ENCODE data around the gene GJB3. TPM values are rescaled to one million over a fixed set of nuclear protein-coding genes. Genes with fewer than 3 reads are reported as not detected.

GJB3 gene
- total RNA-seq, 4 donors from 2014 or later: not detected

DNA sequence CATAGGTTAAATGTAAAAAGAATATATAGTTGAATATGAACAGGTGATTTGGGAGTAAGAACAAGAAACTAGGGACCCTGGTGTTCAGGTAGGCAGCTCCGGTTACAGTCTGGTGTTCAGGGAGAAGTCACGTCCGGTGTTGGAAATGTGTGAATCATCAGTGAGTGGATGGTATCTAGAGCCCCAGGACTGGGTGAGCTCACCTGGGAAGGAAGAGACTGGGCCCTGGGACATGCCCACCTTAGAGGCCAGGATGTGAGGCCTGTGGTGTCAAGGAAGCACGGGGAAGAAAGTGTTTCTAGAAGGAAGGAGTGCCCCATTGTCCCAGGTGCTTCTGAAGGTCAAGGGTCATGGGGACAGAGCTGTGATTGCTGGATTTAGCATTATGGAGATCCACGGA is 1.5 kb upstream of the GJB3 start:
- TF ChIP-seq, protein P1, sequence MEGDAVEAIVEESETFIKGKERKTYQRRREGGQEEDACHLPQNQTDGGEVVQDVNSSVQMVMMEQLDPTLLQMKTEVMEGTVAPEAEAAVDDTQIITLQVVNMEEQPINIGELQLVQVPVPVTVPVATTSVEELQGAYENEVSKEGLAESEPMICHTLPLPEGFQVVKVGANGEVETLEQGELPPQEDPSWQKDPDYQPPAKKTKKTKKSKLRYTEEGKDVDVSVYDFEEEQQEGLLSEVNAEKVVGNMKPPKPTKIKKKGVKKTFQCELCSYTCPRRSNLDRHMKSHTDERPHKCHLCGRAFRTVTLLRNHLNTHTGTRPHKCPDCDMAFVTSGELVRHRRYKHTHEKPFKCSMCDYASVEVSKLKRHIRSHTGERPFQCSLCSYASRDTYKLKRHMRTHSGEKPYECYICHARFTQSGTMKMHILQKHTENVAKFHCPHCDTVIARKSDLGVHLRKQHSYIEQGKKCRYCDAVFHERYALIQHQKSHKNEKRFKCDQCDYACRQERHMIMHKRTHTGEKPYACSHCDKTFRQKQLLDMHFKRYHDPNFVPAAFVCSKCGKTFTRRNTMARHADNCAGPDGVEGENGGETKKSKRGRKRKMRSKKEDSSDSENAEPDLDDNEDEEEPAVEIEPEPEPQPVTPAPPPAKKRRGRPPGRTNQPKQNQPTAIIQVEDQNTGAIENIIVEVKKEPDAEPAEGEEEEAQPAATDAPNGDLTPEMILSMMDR (IDR thresholded peaks at IDR 0.05): no peak
- no peak for ATAC-seq (ENCODE audit: low FRiP score)
- DNase-seq (ENCODE audit: low spot score): no peak

DNA sequence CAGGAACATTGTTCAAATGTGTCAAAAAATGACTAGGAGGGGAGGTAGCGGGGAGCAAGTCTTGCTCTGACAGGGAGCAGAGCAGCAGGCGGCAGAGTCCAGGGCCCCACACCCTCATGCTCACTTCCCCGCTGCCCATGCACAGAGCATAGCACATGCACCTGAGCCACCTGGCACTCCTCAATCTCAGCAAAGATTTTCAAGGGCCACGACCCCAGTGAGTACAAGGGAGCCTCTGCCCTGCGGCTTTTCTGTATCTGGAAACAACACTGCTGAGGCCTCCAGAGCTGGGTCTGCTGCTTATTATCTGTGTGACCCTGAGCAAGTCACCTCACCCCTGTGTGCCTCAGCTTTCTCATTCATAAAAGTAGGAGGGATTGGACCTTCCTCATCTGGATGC is 1.1 kb upstream of the GJB3 start:
- TF ChIP-seq, protein P1 (IDR thresholded peaks at IDR 0.05): no peak
- DNase-seq (ENCODE audit: low spot score): no peak
- no peak for ATAC-seq (ENCODE audit: low FRiP score)

GRCh38 chr1:34780528-34780927 is 486 bp upstream of the GJB3 start:
- TF ChIP-seq, protein P1 (IDR thresholded peaks at IDR 0.05): no peak
- DNase-seq (ENCODE audit: low spot score) (no peak), ATAC-seq (ENCODE audit: low FRiP score) (no peak)

DNA sequence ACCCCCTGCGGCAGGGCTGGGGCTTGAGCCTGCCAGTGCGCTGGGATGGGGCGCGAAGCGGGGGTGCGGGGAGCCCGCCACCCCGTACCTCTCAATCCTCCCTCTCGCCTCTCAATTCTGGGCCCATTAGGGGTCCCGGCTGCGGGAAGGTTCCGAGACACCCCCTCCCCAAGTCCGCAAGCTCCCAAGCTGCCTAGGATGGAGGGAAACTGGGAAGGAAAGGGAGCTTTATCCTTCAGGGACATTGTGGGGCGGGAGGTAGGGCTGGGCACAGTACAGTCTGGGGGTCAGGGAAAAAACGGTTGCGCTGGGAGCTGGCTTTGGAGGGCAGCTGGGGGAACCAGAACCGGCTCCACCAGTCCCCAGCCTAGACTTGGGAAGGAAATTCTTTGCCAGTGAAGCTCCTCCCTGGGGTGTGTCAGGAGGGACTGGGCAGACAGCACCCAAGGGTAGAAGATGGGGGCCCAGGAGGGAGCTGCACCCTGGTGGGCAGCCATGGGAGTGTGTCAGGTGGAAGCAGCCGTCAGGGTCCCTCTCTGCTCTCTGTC is 904 bp downstream of the GJB3 start:
- ATAC-seq (ENCODE audit: low FRiP score): no peak
- TF ChIP-seq, protein P1 (IDR thresholded peaks at IDR 0.05): no peak
- DNase-seq (ENCODE audit: low spot score): no peak

DNA sequence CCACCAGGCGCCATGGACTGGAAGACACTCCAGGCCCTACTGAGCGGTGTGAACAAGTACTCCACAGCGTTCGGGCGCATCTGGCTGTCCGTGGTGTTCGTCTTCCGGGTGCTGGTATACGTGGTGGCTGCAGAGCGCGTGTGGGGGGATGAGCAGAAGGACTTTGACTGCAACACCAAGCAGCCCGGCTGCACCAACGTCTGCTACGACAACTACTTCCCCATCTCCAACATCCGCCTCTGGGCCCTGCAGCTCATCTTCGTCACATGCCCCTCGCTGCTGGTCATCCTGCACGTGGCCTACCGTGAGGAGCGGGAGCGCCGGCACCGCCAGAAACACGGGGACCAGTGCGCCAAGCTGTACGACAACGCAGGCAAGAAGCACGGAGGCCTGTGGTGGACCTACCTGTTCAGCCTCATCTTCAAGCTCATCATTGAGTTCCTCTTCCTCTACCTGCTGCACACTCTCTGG is 3.8 kb downstream of the GJB3 start:
- TF ChIP-seq, protein P1 (IDR thresholded peaks at IDR 0.05): no peak
- no peak for ATAC-seq (ENCODE audit: low FRiP score)
- no peak for DNase-seq (ENCODE audit: low spot score)

DNA sequence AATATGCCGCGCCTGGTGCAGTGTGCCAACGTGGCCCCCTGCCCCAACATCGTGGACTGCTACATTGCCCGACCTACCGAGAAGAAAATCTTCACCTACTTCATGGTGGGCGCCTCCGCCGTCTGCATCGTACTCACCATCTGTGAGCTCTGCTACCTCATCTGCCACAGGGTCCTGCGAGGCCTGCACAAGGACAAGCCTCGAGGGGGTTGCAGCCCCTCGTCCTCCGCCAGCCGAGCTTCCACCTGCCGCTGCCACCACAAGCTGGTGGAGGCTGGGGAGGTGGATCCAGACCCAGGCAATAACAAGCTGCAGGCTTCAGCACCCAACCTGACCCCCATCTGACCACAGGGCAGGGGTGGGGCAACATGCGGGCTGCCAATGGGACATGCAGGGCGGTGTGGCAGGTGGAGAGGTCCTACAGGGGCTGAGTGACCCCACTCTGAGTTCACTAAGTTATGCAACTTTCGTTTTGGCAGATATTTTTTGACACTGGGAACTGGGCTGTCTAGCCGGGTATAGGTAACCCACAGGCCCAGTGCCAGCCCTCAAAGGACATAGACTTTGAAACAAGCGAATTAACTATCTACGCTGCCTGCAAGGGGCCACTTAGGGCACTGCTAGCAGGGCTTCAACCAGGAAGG is 4.3 kb downstream of the GJB3 start:
- TF ChIP-seq, protein P1 (IDR thresholded peaks at IDR 0.05): no peak
- no peak for ATAC-seq (ENCODE audit: low FRiP score)
- no peak for DNase-seq (ENCODE audit: low spot score)

DNA sequence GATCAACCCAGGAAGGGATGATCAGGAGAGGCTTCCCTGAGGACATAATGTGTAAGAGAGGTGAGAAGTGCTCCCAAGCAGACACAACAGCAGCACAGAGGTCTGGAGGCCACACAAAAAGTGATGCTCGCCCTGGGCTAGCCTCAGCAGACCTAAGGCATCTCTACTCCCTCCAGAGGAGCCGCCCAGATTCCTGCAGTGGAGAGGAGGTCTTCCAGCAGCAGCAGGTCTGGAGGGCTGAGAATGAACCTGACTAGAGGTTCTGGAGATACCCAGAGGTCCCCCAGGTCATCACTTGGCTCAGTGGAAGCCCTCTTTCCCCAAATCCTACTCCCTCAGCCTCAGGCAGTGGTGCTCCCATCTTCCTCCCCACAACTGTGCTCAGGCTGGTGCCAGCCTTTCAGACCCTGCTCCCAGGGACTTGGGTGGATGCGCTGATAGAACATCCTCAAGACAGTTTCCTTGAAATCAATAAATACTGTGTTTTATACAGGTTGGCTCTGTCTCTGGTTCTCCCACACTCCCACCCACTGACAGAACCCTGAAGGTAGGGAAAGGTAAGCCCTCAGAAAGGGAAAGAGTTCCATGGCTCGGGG is 5.0 kb downstream of the GJB3 start:
- ATAC-seq (ENCODE audit: low FRiP score) (no peak), DNase-seq (ENCODE audit: low spot score) (no peak)
- TF ChIP-seq, protein P1 (IDR thresholded peaks at IDR 0.05): no peak
